Measurements from ENCODE around the gene FOXP1. TPM values are rescaled to one million over a fixed set of nuclear protein-coding genes. Genes with fewer than 3 reads are reported as not detected.

FOXP1 gene
- polyA plus RNA-seq, 1 donor (not counting 4 experiments of a cell fraction or from before 2014, with no cell fraction given) = 14.6 TPM

DNA sequence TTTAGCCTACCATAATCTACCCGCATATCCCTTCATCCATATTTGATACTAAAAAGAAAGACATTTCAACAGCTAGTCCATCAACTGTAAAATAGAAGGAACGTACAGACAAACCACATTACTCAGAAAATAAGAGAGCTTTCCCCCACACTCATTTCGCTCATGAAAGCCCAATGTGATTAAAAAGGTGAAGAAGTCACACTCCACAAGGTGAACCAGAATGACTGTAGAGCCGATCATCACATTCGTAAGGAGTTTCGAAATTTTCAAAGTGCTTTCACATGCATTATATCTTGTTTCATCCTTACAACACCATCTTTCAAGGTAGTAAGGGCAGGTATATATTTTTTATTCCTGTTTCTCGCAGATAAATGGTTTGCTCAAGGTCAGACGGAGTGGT lies 225.3 kb downstream of the FOXP1 start:
- Histone ChIP-seq H3K4me3 (ENCODE audit: control insufficient read depth in 2 of 3, extremely low read depth in 1 of 3, insufficient read depth in 2 of 3, low read depth in 1 of 3, low read length in 3 of 3) (no peak overlapping the region), H3K79me2 (ENCODE audit: control insufficient read depth, insufficient read depth, low read length) (no peaks in the 10 kb centered on the region), H3K27me3 (ENCODE audit: control insufficient read depth, extremely low read depth, insufficient read depth, low read length) (no peaks in the 10 kb centered on the region), H3K27ac (ENCODE audit: control insufficient read depth, insufficient read depth, low read length) (no peak overlapping the region), H3K9ac (ENCODE audit: control insufficient read depth, extremely low read depth, insufficient read depth, low read length) (no peak overlapping the region), H4K20me1 (ENCODE audit: control insufficient read depth, extremely low read depth, insufficient read depth, low read length) (no peaks in the 10 kb centered on the region), H3K4me2 (ENCODE audit: control insufficient read depth, extremely low read depth, insufficient read depth, low read depth, low read length) (no peak overlapping the region), H3K9me3 (ENCODE audit: control insufficient read depth, low read depth, low read length) (no peaks in the 10 kb centered on the region), H2AFZ (ENCODE audit: control insufficient read depth, low read length) (no peak overlapping the region), H3K36me3 (ENCODE audit: control insufficient read depth in 2 of 2, extremely low read depth in 1 of 2, insufficient read depth in 2 of 2, low read length in 2 of 2) (no peaks in the 10 kb centered on the region), H3K4me1 (ENCODE audit: control insufficient read depth, extremely low read depth, insufficient read depth, low read length) (no peaks in the 10 kb centered on the region), H3K9me1 (ENCODE audit: control insufficient read depth, extremely low read depth, insufficient read depth, low read length) (no peaks in the 10 kb centered on the region)
- no peak for TF ChIP-seq CTCF (optimal IDR thresholded peaks at IDR 0.05 in 1 of 3, IDR thresholded peaks at IDR 0.05 in 1 of 3, conservative IDR thresholded peaks at IDR 0.05 in 1 of 3; ENCODE audit: extremely low read depth in 1 of 3, insufficient read depth in 2 of 3, low read length in 3 of 3)
- no peak for TF ChIP-seq EZH2 (IDR thresholded peaks at IDR 0.05; ENCODE audit: low read length)
- no peak for DNase-seq (ENCODE audit: low read depth, low spot score)
- dilution Hi-C loops (cut with MboI; ENCODE audit: extremely low pct_ligation_motif_present, low sequenced_read_pairs) = no loop called here
- FAIRE-seq = no peak

- no peaks in the 10 kb centered on the region for H3K36me3 ChIP-seq (ENCODE audit: control insufficient read depth in 2 of 2, extremely low read depth in 1 of 2, insufficient read depth in 2 of 2, low read length in 2 of 2)
- H3K4me3 ChIP-seq (ENCODE audit: control insufficient read depth in 2 of 3, extremely low read depth in 1 of 3, insufficient read depth in 2 of 3, low read depth in 1 of 3, low read length in 3 of 3) = no peak overlapping the region
- no peaks in the 10 kb centered on the region for H3K9me3 ChIP-seq (ENCODE audit: control insufficient read depth, low read depth, low read length)
- no peaks in the 10 kb centered on the region for H3K79me2 ChIP-seq (ENCODE audit: control insufficient read depth, insufficient read depth, low read length)
- no peak overlapping the region for H2AFZ ChIP-seq (ENCODE audit: control insufficient read depth, low read length)
- H4K20me1 ChIP-seq (ENCODE audit: control insufficient read depth, extremely low read depth, insufficient read depth, low read length) = no peaks in the 10 kb centered on the region
- no peak for TF ChIP-seq CTCF (optimal IDR thresholded peaks at IDR 0.05 in 1 of 3, IDR thresholded peaks at IDR 0.05 in 1 of 3, conservative IDR thresholded peaks at IDR 0.05 in 1 of 3; ENCODE audit: extremely low read depth in 1 of 3, insufficient read depth in 2 of 3, low read length in 3 of 3)
- TF ChIP-seq EZH2 (IDR thresholded peaks at IDR 0.05; ENCODE audit: low read length) = no peak
- DNase-seq (ENCODE audit: low read depth, low spot score) (no peak), FAIRE-seq (no peak)
- no peak overlapping the region for H3K27ac ChIP-seq (ENCODE audit: control insufficient read depth, insufficient read depth, low read length)
- no peaks in the 10 kb centered on the region for H3K9me1 ChIP-seq (ENCODE audit: control insufficient read depth, extremely low read depth, insufficient read depth, low read length)
- no peak overlapping the region for H3K9ac ChIP-seq (ENCODE audit: control insufficient read depth, extremely low read depth, insufficient read depth, low read length)
- no peak overlapping the region for H3K4me2 ChIP-seq (ENCODE audit: control insufficient read depth, extremely low read depth, insufficient read depth, low read depth, low read length)
- dilution Hi-C loops (cut with MboI; ENCODE audit: extremely low pct_ligation_motif_present, low sequenced_read_pairs) = no loop called here
- no peaks in the 10 kb centered on the region for H3K4me1 ChIP-seq (ENCODE audit: control insufficient read depth, extremely low read depth, insufficient read depth, low read length)
- H3K27me3 ChIP-seq (ENCODE audit: control insufficient read depth, extremely low read depth, insufficient read depth, low read length) = no peaks in the 10 kb centered on the region
Measured at GRCh38 chr3:71356265-71356664, 227.3 kb downstream of the FOXP1 start.

All from keratinocyte (primary cell).